Measurements from ENCODE around the gene OLFM4.

- TF ChIP-seq CTCF (optimal IDR thresholded peaks at IDR 0.05 in 1 of 3, IDR thresholded peaks at IDR 0.05 in 1 of 3, conservative IDR thresholded peaks at IDR 0.05 in 1 of 3; ENCODE audit: extremely low read depth in 1 of 3, insufficient read depth in 2 of 3, low read length in 3 of 3) (no peak), EZH2 (IDR thresholded peaks at IDR 0.05; ENCODE audit: low read length) (no peak)
Measured at GRCh38 chr13:53075356-53076041, 46.9 kb downstream of the OLFM4 start.
